Stimulated activated CD4-positive, alpha-beta T cell treated with anti-CD3 and anti-CD28 coated beads, TNF-alpha, amount 100 ng/mL, for 1 hour (primary cell): ENCODE data around the gene EPN2.
A peak's percentile ranks its signal among the peaks of the same experiment; 100 is the strongest.

Experiments
- DNase-seq, 3 donors: peaks; one replicate each; pipeline ENCODE4 v3.0.0-alpha.2; 2020; ENCODE audit warnings: low read depth in 3 of 3, low spot score in 1 of 3

EPN2 gene

GRCh38 chr17:19363114-19363438, 125.9 kb downstream of the EPN2 start:
- DNase-seq, result no peak

- no peak for DNase-seq
Measured at GRCh38 chr17:19363460-19364035, 126.4 kb downstream of the EPN2 start.

GRCh38 chr17:19364699-19365498, 127.7 kb downstream of the EPN2 start:
- no peak for DNase-seq

- DNase-seq, result no peak
Measured at GRCh38 chr17:19365499-19365817, 128.3 kb downstream of the EPN2 start.

- no peak for DNase-seq
Measured at GRCh38 chr17:19365833-19366636, 128.9 kb downstream of the EPN2 start.

GRCh38 chr17:19366637-19366972, 129.4 kb downstream of the EPN2 start:
- DNase-seq, result no peak

GRCh38 chr17:19368229-19368628, 131.1 kb downstream of the EPN2 start:
- no peak for DNase-seq

- no peak for DNase-seq
Measured at GRCh38 chr17:19369107-19369778, 132.1 kb downstream of the EPN2 start.

- no peak for DNase-seq
Measured at GRCh38 chr17:19369846-19370492, 132.8 kb downstream of the EPN2 start.

GRCh38 chr17:19370493-19370960, 133.4 kb downstream of the EPN2 start:
- DNase-seq, result no peak

- DNase-seq, result no peak
Measured at GRCh38 chr17:19371259-19372010, 134.3 kb downstream of the EPN2 start.

- no peak for DNase-seq
Measured at GRCh38 chr17:19372011-19372370, 134.8 kb downstream of the EPN2 start.

- no peak for DNase-seq
Measured at GRCh38 chr17:19372439-19372838, 135.3 kb downstream of the EPN2 start.

GRCh38 chr17:19372866-19373504, 135.8 kb downstream of the EPN2 start:
- no peak for DNase-seq

- no peak for DNase-seq
Measured at GRCh38 chr17:19374136-19374535, 137.0 kb downstream of the EPN2 start.

GRCh38 chr17:19375732-19376131, 138.6 kb downstream of the EPN2 start:
- DNase-seq, result no peak

- DNase-seq, result no peak
Measured at GRCh38 chr17:19376811-19377210, 139.6 kb downstream of the EPN2 start.

GRCh38 chr17:19377602-19378415, 140.6 kb downstream of the EPN2 start:
- peak; percentile 83 to 88 (median 83) for DNase-seq
